HG03097 (cell line): Measurements from ENCODE around the gene CCDC14.
"Not testable (repeated sequence)": the region's sequence is repeated elsewhere in the genome, so short reads cannot be mapped to it uniquely, and the experiment has no call there.

Experiments
- ATAC-seq: cut with Tn5 transposase; IDR thresholded peaks from one replicate; pipeline ENCODE4 v1.9.1; 2021; ENCODE audit not compliant: unreplicated experiment, low FRiP score

Gene CCDC14

GRCh38 chr3:123919353-123919752 is 41.7 kb downstream of the CCDC14 start:
- no peak for ATAC-seq

- ATAC-seq = no peak
These were observed 46.2 kb downstream of the CCDC14 start for GRCh38 chr3:123914829-123915228.

GRCh38 chr3:123909785-123910184 is 51.2 kb downstream of the CCDC14 start:
- ATAC-seq = peak; percentile 64

- no peak for ATAC-seq
These were observed 53.3 kb downstream of the CCDC14 start for GRCh38 chr3:123907720-123908119.

- no peak for ATAC-seq
These were observed 61.6 kb downstream of the CCDC14 start for GRCh38 chr3:123899300-123899865.

- no peak for ATAC-seq
These were observed 68.0 kb downstream of the CCDC14 start for GRCh38 chr3:123893012-123893411.

GRCh38 chr3:123892195-123892594 is 68.8 kb downstream of the CCDC14 start:
- no peak for ATAC-seq

GRCh38 chr3:123890991-123891390 is 70.0 kb downstream of the CCDC14 start:
- ATAC-seq = not testable (repeated sequence)

GRCh38 chr3:123890162-123890561 is 70.9 kb downstream of the CCDC14 start:
- not testable (repeated sequence) for ATAC-seq

GRCh38 chr3:123884993-123885392 is 76.0 kb downstream of the CCDC14 start:
- ATAC-seq = no peak

- ATAC-seq = no peak
These were observed 76.7 kb downstream of the CCDC14 start, which contains the start of gene MYLK for GRCh38 chr3:123884203-123884831. Gene MYLK, minus strand, starts transcription at chr3:123884332. Its CDS starts 90,491 bp downstream, at chr3:123793841.

- no peak for ATAC-seq
These were observed 77.3 kb downstream of the CCDC14 start for GRCh38 chr3:123883701-123884202.

GRCh38 chr3:123883111-123883510 is 77.9 kb downstream of the CCDC14 start:
- no peak for ATAC-seq

GRCh38 chr3:123881771-123882170 is 79.3 kb downstream of the CCDC14 start:
- no peak for ATAC-seq

GRCh38 chr3:123880998-123881561 is 79.9 kb downstream of the CCDC14 start:
- no peak for ATAC-seq

- no peak for ATAC-seq
These were observed 82.2 kb downstream of the CCDC14 start for GRCh38 chr3:123878807-123879206.

- no peak for ATAC-seq
These were observed 83.1 kb downstream of the CCDC14 start for GRCh38 chr3:123877965-123878364.

- no peak for ATAC-seq
These were observed 83.6 kb downstream of the CCDC14 start for GRCh38 chr3:123877466-123877865.

- ATAC-seq = no peak
These were observed 84.2 kb downstream of the CCDC14 start for GRCh38 chr3:123876858-123877257.

- no peak for ATAC-seq
These were observed 88.4 kb downstream of the CCDC14 start for GRCh38 chr3:123872621-123873020.

- ATAC-seq = no peak
These were observed 89.1 kb downstream of the CCDC14 start for GRCh38 chr3:123871946-123872345.

GRCh38 chr3:123870033-123870432 is 91.0 kb downstream of the CCDC14 start:
- ATAC-seq = no peak
